ENCODE measurements around the gene PRKCQ. TPM values are rescaled to one million over a fixed set of nuclear protein-coding genes. Genes with fewer than 3 reads are reported as not detected.

PRKCQ gene
- total and polyA plus RNA-seq, 2 of the 4 experiments (the other 2 are of a cell fraction), result under 0.01 to 0.03 TPM

GRCh38 chr10:6473901-6474370, 106.1 kb downstream of the PRKCQ start:
- dilution Hi-C loops (cut with HindIII; ENCODE audit: low sequenced_read_pairs, unreplicated experiment), result no loop called here
- WGBS, 2 experiments (ENCODE audit: extremely low coverage in 2 of 2, insufficient read length in 1 of 2), result 40% methylated on average over 1 of the region's 6 CpGs; no CpG with 5 or more reads in 1 of the 2 experiments
- H3K27me3 ChIP-seq (ENCODE audit: control insufficient read depth, insufficient read depth, low read length), result no peaks in the 10 kb centered on the region
- H3K9me1 ChIP-seq (ENCODE audit: insufficient read depth, low read length), result no peaks in the 10 kb centered on the region
- H3K36me3 ChIP-seq (ENCODE audit: control insufficient read depth, insufficient read depth, low read length), result no peaks in the 10 kb centered on the region
- H4K20me1 ChIP-seq (ENCODE audit: insufficient read depth, low read length), result no peaks in the 10 kb centered on the region
- CTCF ChIA-PET, result no interaction called here
- H3K9ac ChIP-seq (ENCODE audit: low read depth, low read length), result no peak overlapping the region
- no peak overlapping the region for H4K91ac ChIP-seq (ENCODE audit: insufficient read depth, low read depth, low read length)
- no peak overlapping the region for H2BK5ac ChIP-seq (ENCODE audit: low read depth, low read length, poor library complexity, severe bottlenecking)
- DNase-seq (no peak), ATAC-seq (ENCODE audit: low read depth) (no peak)
- no peaks in the 10 kb centered on the region for H3K9me3 ChIP-seq (ENCODE audit: control insufficient read depth, insufficient read depth, low read length)
- H3K79me1 ChIP-seq (ENCODE audit: low read depth in 1 of 2, low read length in 2 of 2), result no peaks in the 10 kb centered on the region
- no peaks in the 10 kb centered on the region for H3K4me1 ChIP-seq (ENCODE audit: control insufficient read depth, insufficient read depth, low read length)
- H3K56ac ChIP-seq (ENCODE audit: extremely low read depth, insufficient read depth, low read length), result no peak overlapping the region
- H3K14ac ChIP-seq (replicated peaks; ENCODE audit: low read depth, low read length), result no peak overlapping the region
- in situ Hi-C loops (cut with MboI; ENCODE audit: low sequenced_read_pairs), result no loop called here
- no peak overlapping the region for H2BK15ac ChIP-seq (ENCODE audit: low read depth, low read length)
- H4K5ac ChIP-seq (ENCODE audit: low read depth, low read length), result no peak overlapping the region
- H3K4me3 ChIP-seq (ENCODE audit: insufficient read depth, low read depth, low read length), result no peak overlapping the region
- TF ChIP-seq RAD21 (IDR thresholded peaks at IDR 0.05; ENCODE audit: low read length) (no peak), FOS (IDR thresholded peaks at IDR 0.05; ENCODE audit: low read depth, low read length) (no peak), MAZ (IDR thresholded peaks at IDR 0.05; ENCODE audit: borderline replicate concordance, low read depth, low read length) (no peak), NFE2L2 (IDR thresholded peaks at IDR 0.05; ENCODE audit: low read depth, low read length) (no peak), CHD1 (IDR thresholded peaks at IDR 0.05; ENCODE audit: low read depth, low read length) (no peak), USF2 (IDR thresholded peaks at IDR 0.05; ENCODE audit: low read depth, low read length) (no peak), CEBPB (IDR thresholded peaks at IDR 0.05; ENCODE audit: low read depth, low read length) (no peak), BHLHE40 (IDR thresholded peaks at IDR 0.05; ENCODE audit: low read depth, low read length) (no peak), POLR2A (IDR thresholded peaks at IDR 0.05; ENCODE audit: low read depth, low read length) (no peak), RCOR1 (IDR thresholded peaks at IDR 0.05; ENCODE audit: insufficient replicate concordance, low read length) (no peak), MAFK (IDR thresholded peaks at IDR 0.05; ENCODE audit: low read depth, low read length) (no peak)
- TF ChIP-seq, protein P1, sequence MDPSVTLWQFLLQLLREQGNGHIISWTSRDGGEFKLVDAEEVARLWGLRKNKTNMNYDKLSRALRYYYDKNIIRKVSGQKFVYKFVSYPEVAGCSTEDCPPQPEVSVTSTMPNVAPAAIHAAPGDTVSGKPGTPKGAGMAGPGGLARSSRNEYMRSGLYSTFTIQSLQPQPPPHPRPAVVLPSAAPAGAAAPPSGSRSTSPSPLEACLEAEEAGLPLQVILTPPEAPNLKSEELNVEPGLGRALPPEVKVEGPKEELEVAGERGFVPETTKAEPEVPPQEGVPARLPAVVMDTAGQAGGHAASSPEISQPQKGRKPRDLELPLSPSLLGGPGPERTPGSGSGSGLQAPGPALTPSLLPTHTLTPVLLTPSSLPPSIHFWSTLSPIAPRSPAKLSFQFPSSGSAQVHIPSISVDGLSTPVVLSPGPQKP (IDR thresholded peaks at IDR 0.05; ENCODE audit: borderline replicate concordance, low read depth, low read length), result no peak
- TF ChIP-seq, protein P2, sequence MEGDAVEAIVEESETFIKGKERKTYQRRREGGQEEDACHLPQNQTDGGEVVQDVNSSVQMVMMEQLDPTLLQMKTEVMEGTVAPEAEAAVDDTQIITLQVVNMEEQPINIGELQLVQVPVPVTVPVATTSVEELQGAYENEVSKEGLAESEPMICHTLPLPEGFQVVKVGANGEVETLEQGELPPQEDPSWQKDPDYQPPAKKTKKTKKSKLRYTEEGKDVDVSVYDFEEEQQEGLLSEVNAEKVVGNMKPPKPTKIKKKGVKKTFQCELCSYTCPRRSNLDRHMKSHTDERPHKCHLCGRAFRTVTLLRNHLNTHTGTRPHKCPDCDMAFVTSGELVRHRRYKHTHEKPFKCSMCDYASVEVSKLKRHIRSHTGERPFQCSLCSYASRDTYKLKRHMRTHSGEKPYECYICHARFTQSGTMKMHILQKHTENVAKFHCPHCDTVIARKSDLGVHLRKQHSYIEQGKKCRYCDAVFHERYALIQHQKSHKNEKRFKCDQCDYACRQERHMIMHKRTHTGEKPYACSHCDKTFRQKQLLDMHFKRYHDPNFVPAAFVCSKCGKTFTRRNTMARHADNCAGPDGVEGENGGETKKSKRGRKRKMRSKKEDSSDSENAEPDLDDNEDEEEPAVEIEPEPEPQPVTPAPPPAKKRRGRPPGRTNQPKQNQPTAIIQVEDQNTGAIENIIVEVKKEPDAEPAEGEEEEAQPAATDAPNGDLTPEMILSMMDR (conservative IDR thresholded peaks at IDR 0.05; ENCODE audit: low read depth, low read length), result no peak
- no peak overlapping the region for H3K27ac ChIP-seq (ENCODE audit: insufficient read depth, low read length)
- H2AFZ ChIP-seq (replicated peaks; ENCODE audit: low read length, poor library complexity), result peak overlapping the region; percentile 86
- BruUV-seq (replicated peaks), result no TSS peak
- no peak overlapping the region for H2AK9ac ChIP-seq (replicated peaks; ENCODE audit: low read depth, low read length, poor library complexity)
- H2BK20ac ChIP-seq (ENCODE audit: low read depth, low read length), result no peak overlapping the region
- POLR2A ChIA-PET (ENCODE audit: unreplicated experiment), result interaction anchor here (0.5 kb wide), 1 partner anchor 30 kb away, joined by 4 read pairs; no protein-coding TSS in a partner anchor
- peak overlapping the region; percentile 56; the same call in 1 of the 2 replicates for H3K4me2 ChIP-seq (ENCODE audit: low read depth, low read length)
- 0 out of 2 replicates have a peak overlapping the region, but pooled peaks have one; percentile 16 for H3K23ac ChIP-seq (ENCODE audit: low read depth, low read length)
- H2AK5ac ChIP-seq (ENCODE audit: low read depth, low read length), result no peak overlapping the region
- no peak overlapping the region for H3K4ac ChIP-seq (ENCODE audit: low read depth, low read length)
- peak overlapping the region; percentile 56 to 74; a peak in 2 of 4 replicates for H4K8ac ChIP-seq (ENCODE audit: low read depth in 2 of 2, low read length in 2 of 2)
- H3K18ac ChIP-seq (ENCODE audit: low read depth, low read length), result no peak overlapping the region
- intact Hi-C loops (cut with micrococcal nuclease), result no loop called here
- H2BK120ac ChIP-seq (ENCODE audit: low read depth, low read length), result no peak overlapping the region
